SU-DHL-6 (cell line): ENCODE results near the gene AKAP12.

Experiments
- H2AFZ ChIP-seq: fragments of 200-600 bp; sonication (generic); 2 replicates; pipeline ENCODE4 v1.6.1; 2014; ENCODE audit warnings: low read depth, mild to moderate bottlenecking, moderate library complexity, mixed read lengths, antibody characterized with exemption, low read length; ENCODE audit not compliant: severe bottlenecking
- H3F3A ChIP-seq: fragments of 200-600 bp; shearing (Covaris generic); 2 replicates; pipeline ENCODE4 v1.6.0; 2016; ENCODE audit warnings: antibody characterized with exemption, mild to moderate bottlenecking; ENCODE audit not compliant: insufficient read depth
- H3K27ac ChIP-seq: fragments of 200-600 bp; sonication (generic); 2 replicates; pipeline ENCODE4 v1.5.1; 2016; ENCODE audit warnings: low read depth, mild to moderate bottlenecking, low read length, moderate library complexity, mixed read lengths
- H3K27me3 ChIP-seq: fragments of 200-600 bp; sonication (generic), shearing (Covaris generic); 2 replicates; pipeline ENCODE4 v1.6.0; 2014; ENCODE audit warnings: mild to moderate bottlenecking, low read length
- H3K36me3 ChIP-seq: fragments of 200-600 bp; sonication (generic); 2 replicates; pipeline ENCODE4 v1.6.1; 2014; ENCODE audit warnings: mild to moderate bottlenecking, low read length, mixed read lengths
- H3K4me2 ChIP-seq: fragments of 300-600, 200-600 bp; shearing (Covaris generic), sonication (generic); 2 replicates; pipeline ENCODE4 v1.6.0; 2014; ENCODE audit warnings: low read length, low read depth, mild to moderate bottlenecking; ENCODE audit not compliant: poor library complexity, severe bottlenecking
- H3K4me3 ChIP-seq: fragments of 200-600 bp; sonication (generic); 2 replicates; pipeline ENCODE4 v1.5.1; 2014; ENCODE audit warnings: antibody characterized with exemption, low read length, mild to moderate bottlenecking, mixed read lengths; ENCODE audit not compliant: insufficient read depth, poor library complexity, severe bottlenecking
- H3K79me2 ChIP-seq: fragments of 200-600 bp; sonication (generic); 2 replicates; pipeline ENCODE4 v1.6.1; 2014; ENCODE audit warnings: mild to moderate bottlenecking, low read length, moderate library complexity; ENCODE audit not compliant: insufficient read depth
- H3K9ac ChIP-seq: fragments of 200-600 bp; sonication (generic); 2 replicates; pipeline ENCODE4 v1.7.0; 2014; ENCODE audit warnings: mild to moderate bottlenecking, low read length
- H3K9me2 ChIP-seq: fragments of 200-600 bp; sonication (generic); replicated peaks from 2 replicates; pipeline ENCODE4 v1.6.1; 2014; ENCODE audit warnings: low read length; ENCODE audit not compliant: insufficient read depth
- H3K9me3 ChIP-seq: fragments of 200-600 bp; sonication (generic); 2 replicates; pipeline ENCODE4 v1.6.1; 2014; ENCODE audit warnings: low read length, mixed read lengths; ENCODE audit not compliant: insufficient read depth
- H4K20me1 ChIP-seq: fragments of 200-600 bp; sonication (generic); 2 replicates; pipeline ENCODE4 v1.6.1; 2014; ENCODE audit warnings: low read depth, mild to moderate bottlenecking, antibody characterized with exemption, low read length, moderate library complexity, mixed read lengths
- CTCF ChIP-seq: fragments of 200-600 bp; sonication (generic); IDR thresholded peaks from one replicate; pipeline ENCODE4 v1.5.1; 2017; ENCODE audit warnings: antibody characterized with exemption, mild to moderate bottlenecking, low read length, moderate library complexity; ENCODE audit not compliant: insufficient read depth, poor library complexity, severe bottlenecking
- EZH2phosphoT487 ChIP-seq: fragments of 200-600 bp; sonication (generic), shearing (Covaris generic); conservative IDR thresholded peaks from 2 replicates; pipeline ENCODE4 v1.6.1; 2018; ENCODE audit warnings: mild to moderate bottlenecking, antibody characterized with exemption, low read length, moderate library complexity, mixed read lengths

The AKAP12 gene

DNA sequence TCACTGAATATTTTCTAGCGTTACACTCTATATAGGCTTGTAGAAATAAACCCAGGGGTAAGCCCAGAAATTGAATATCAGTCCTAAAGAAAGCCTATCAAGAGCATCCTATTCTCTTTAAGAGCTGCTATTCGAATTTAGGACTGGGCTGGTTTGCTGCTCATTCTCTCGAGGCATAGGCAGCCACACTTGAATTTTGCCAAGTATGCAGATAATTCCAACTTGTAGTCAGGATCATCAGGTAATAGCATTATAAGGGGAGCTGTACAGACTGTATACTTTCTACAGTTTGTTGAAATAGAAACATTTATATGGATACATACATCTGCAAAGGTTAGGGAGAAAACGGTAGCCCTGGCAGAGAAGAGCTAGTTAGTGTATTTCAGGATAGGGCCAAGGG is 153.6 kb downstream of the AKAP12 start:
- no peaks in the 10 kb centered on the region for H3K9me2 ChIP-seq
- peaks cover 32% of the 10 kb centered on the region; the same call in 1 of the 2 replicates for H4K20me1 ChIP-seq
- H3K9ac ChIP-seq, result peak overlapping the region; percentile 100
- peaks cover 22% of the 10 kb centered on the region for H3F3A ChIP-seq
- H3K27me3 ChIP-seq, result no peaks in the 10 kb centered on the region
- no peak for TF ChIP-seq EZH2phosphoT487
- no peak for TF ChIP-seq CTCF
- no peaks in the 10 kb centered on the region for H3K9me3 ChIP-seq
- peak overlapping the region; percentile 51 for H3K4me3 ChIP-seq
- H3K36me3 ChIP-seq, result peaks cover 2% of the 10 kb centered on the region; the same call in 1 of the 2 replicates
- peak overlapping the region; percentile 94 for H3K4me2 ChIP-seq
- H2AFZ ChIP-seq, result no peak overlapping the region
- H3K79me2 ChIP-seq, result peaks cover 84% of the 10 kb centered on the region
- H3K27ac ChIP-seq, result no peak overlapping the region

GRCh38 chr6:151399679-151400078 is 159.9 kb downstream of the AKAP12 start:
- no peak overlapping the region for H3K9ac ChIP-seq
- H3F3A ChIP-seq, result peaks cover 27% of the 10 kb centered on the region; the same call in 1 of the 2 replicates
- H2AFZ ChIP-seq, result no peak overlapping the region
- H3K9me2 ChIP-seq, result no peaks in the 10 kb centered on the region
- no peaks in the 10 kb centered on the region for H3K9me3 ChIP-seq
- no peak overlapping the region for H3K4me3 ChIP-seq
- no peak overlapping the region for H3K4me2 ChIP-seq
- no peak for TF ChIP-seq CTCF
- TF ChIP-seq EZH2phosphoT487, result no peak
- no peak overlapping the region for H3K27ac ChIP-seq
- H3K36me3 ChIP-seq, result peaks cover 25% of the 10 kb centered on the region
- no peaks in the 10 kb centered on the region for H3K27me3 ChIP-seq
- peaks cover 94% of the 10 kb centered on the region for H3K79me2 ChIP-seq
- peaks cover 40% of the 10 kb centered on the region for H4K20me1 ChIP-seq

- Histone ChIP-seq H3K9me3 (no peaks in the 10 kb centered on the region), H3K27ac (no peak overlapping the region), H3K9me2 (no peaks in the 10 kb centered on the region), H2AFZ (no peak overlapping the region), H3K79me2 (peaks cover 86% of the 10 kb centered on the region), H3F3A (peaks cover 33% of the 10 kb centered on the region), H3K4me3 (no peak overlapping the region), H4K20me1 (peaks cover 36% of the 10 kb centered on the region), H3K4me2 (no peak overlapping the region), H3K27me3 (no peaks in the 10 kb centered on the region), H3K36me3 (peaks cover 26% of the 10 kb centered on the region), H3K9ac (no peak overlapping the region)
- TF ChIP-seq EZH2phosphoT487 (no peak), CTCF (no peak)
Observed at GRCh38 chr6:151400473-151400872, 160.7 kb downstream of the AKAP12 start.

- Histone ChIP-seq H3K79me2 (peaks cover 68% of the 10 kb centered on the region), H3K9ac (no peak overlapping the region), H3F3A (peaks cover 37% of the 10 kb centered on the region), H3K4me3 (no peak overlapping the region), H3K9me3 (no peaks in the 10 kb centered on the region), H3K36me3 (peaks cover 26% of the 10 kb centered on the region), H3K4me2 (no peak overlapping the region), H2AFZ (no peak overlapping the region), H4K20me1 (peaks cover 33% of the 10 kb centered on the region), H3K27ac (no peak overlapping the region), H3K9me2 (no peaks in the 10 kb centered on the region), H3K27me3 (no peaks in the 10 kb centered on the region)
- TF ChIP-seq CTCF (no peak), EZH2phosphoT487 (no peak)
Observed at GRCh38 chr6:151402228-151402627, 162.5 kb downstream of the AKAP12 start.
